Neuron (in vitro differentiated cells): Measurements from ENCODE around the gene PRXL2C.
"Not testable (repeated sequence)": the region's sequence is repeated elsewhere in the genome, so short reads cannot be mapped to it uniquely, and the experiment has no call there.

Source experiments
- H2AFZ ChIP-seq: one replicate; pipeline ENCODE4 v1.6.1; 2013; ENCODE audit warnings: low read depth, mild to moderate bottlenecking, inconsistent platforms, low read length, moderate library complexity
- H3K27me3 ChIP-seq: one replicate; pipeline ENCODE4 v1.6.1; 2013; ENCODE audit warnings: low read length; ENCODE audit not compliant: insufficient read depth
- H3K36me3 ChIP-seq: one replicate; pipeline ENCODE4 v1.6.1; 2013; ENCODE audit warnings: low read length; ENCODE audit not compliant: insufficient read depth
- H3K4me1 ChIP-seq: one replicate; pipeline ENCODE4 v1.6.1; 2013; ENCODE audit warnings: low read length; ENCODE audit not compliant: insufficient read depth
- H3K4me3 ChIP-seq: 2 replicates; pipeline ENCODE4 v1.5.1; 2013; ENCODE audit warnings: mild to moderate bottlenecking, low read length, moderate library complexity
- H3K9me3 ChIP-seq: one replicate; pipeline ENCODE4 v1.6.1; 2013; ENCODE audit warnings: low read length

The PRXL2C gene

GRCh38 chr9:96638606-96639364 is 16.3 kb downstream of the PRXL2C start:
- Histone ChIP-seq H3K9me3 (no peaks in the 10 kb centered on the region), H3K4me1 (no peaks in the 10 kb centered on the region), H3K4me3 (no peak overlapping the region), H3K27me3 (no peaks in the 10 kb centered on the region), H2AFZ (no peak overlapping the region), H3K36me3 (no peaks in the 10 kb centered on the region)

GRCh38 chr9:96636368-96636767 is 18.7 kb downstream of the PRXL2C start:
- H3K36me3 ChIP-seq, result no peaks in the 10 kb centered on the region
- no peaks in the 10 kb centered on the region for H3K4me1 ChIP-seq
- no peak overlapping the region for H2AFZ ChIP-seq
- H3K27me3 ChIP-seq, result no peaks in the 10 kb centered on the region
- no peaks in the 10 kb centered on the region for H3K9me3 ChIP-seq
- no peak overlapping the region for H3K4me3 ChIP-seq

DNA sequence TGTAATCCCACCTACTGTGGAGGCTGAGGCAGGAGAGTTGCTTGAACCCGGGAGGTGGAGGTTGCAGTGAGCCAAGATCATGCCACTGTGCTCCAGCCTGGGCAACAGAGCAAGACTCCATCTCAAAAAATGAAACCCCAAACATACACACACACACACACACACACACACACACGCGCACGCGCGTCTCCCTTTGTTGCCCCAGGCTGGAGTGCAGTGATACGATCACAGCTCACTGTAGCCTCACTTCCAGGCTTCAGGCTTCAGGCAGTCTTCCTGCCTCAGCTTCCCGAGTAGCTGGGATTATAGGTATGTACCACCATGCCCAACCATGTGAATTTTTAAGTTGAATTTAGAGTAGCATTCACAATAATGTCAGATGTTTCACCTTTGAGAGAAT is 21.5 kb downstream of the PRXL2C start:
- not testable (repeated sequence) for H3K27me3 ChIP-seq, H3K4me3 ChIP-seq, H2AFZ ChIP-seq, H3K36me3 ChIP-seq, H3K4me1 ChIP-seq, H3K9me3 ChIP-seq

DNA sequence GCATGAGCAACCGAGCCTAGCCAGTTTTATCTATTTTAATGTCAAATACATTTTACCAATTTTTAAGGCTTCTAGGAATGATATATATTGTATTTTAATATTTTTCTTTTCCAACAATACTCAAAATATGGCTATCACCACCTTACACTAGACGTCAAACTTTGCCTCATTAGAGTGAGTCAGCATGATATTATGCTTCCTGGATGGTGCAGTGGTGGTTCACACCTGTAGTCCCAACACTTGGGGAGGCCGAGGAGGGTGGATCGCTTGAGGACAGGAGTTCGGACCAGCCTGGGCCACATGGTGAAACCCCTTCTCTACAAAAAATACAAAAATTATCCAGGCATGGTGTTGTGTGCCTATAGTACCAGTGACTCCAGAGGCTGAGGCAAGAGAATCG is 28.2 kb downstream of the PRXL2C start:
- no peaks in the 10 kb centered on the region for H3K27me3 ChIP-seq
- H3K36me3 ChIP-seq, result no peaks in the 10 kb centered on the region
- no peaks in the 10 kb centered on the region for H3K4me1 ChIP-seq
- H2AFZ ChIP-seq, result no peak overlapping the region
- no peaks in the 10 kb centered on the region for H3K9me3 ChIP-seq
- no peak overlapping the region for H3K4me3 ChIP-seq

GRCh38 chr9:96621618-96622017 is 33.5 kb downstream of the PRXL2C start:
- H3K4me3 ChIP-seq, result no peak overlapping the region
- H3K36me3 ChIP-seq, result no peaks in the 10 kb centered on the region

GRCh38 chr9:96620832-96621269 is 34.3 kb downstream of the PRXL2C start:
- Histone ChIP-seq H3K4me3 (peak overlapping the region; percentile 50), H3K36me3 (no peaks in the 10 kb centered on the region), H3K9me3 (no peaks in the 10 kb centered on the region), H2AFZ (peak overlapping the region; percentile 63), H3K27me3 (no peaks in the 10 kb centered on the region), H3K4me1 (peaks cover 26% of the 10 kb centered on the region)

More at GRCh38 chr9:96621618-96622017, 33.5 kb downstream of the PRXL2C start:
- Histone ChIP-seq H3K9me3 (no peaks in the 10 kb centered on the region), H3K27me3 (no peaks in the 10 kb centered on the region), H3K4me1 (peaks cover 26% of the 10 kb centered on the region), H2AFZ (no peak overlapping the region)

- H2AFZ ChIP-seq, result peak overlapping the region; percentile 63
- no peaks in the 10 kb centered on the region for H3K36me3 ChIP-seq
- H3K4me3 ChIP-seq, result peak overlapping the region; percentile 50
- H3K4me1 ChIP-seq, result peaks cover 26% of the 10 kb centered on the region
- H3K9me3 ChIP-seq, result no peaks in the 10 kb centered on the region
- no peaks in the 10 kb centered on the region for H3K27me3 ChIP-seq
These were observed 35.0 kb downstream of the PRXL2C start for GRCh38 chr9:96620181-96620514.

GRCh38 chr9:96619491-96620180 is 35.5 kb downstream of the PRXL2C start, which contains the start of gene CDC14B:
TSS of gene CDC14B (minus strand) at chr9:96619843. CDS start at chr9:96619378, 465 bp downstream.
- H3K4me3 ChIP-seq, result peak within 1 kb of the TSS; percentile 50
- peak within 1 kb of the TSS; percentile 70 for H2AFZ ChIP-seq
- H3K27me3 ChIP-seq, result no peaks in the 10 kb centered on the region
- H3K9me3 ChIP-seq, result no peaks in the 10 kb centered on the region
- peaks cover 26% of the 10 kb centered on the region for H3K4me1 ChIP-seq
- no peaks in the 10 kb centered on the region for H3K36me3 ChIP-seq

DNA sequence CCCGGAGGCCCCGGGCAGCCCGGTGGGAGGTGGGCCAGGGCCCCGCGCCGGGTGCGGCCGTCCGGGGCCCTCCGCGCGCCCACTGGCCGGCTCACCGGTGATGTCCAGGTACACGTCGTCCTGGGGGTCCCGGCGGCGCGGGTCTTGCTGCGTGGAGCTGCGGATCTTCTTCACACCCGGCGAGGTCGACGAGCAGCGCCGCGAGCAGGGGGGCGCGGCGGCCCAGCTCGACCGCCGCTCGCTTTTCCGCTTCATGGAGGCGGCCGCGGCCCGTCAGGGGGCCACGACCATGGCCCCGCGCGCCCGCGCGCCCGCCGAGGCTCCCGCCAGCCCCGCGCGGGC is 36.0 kb downstream of the PRXL2C start:
- H3K36me3 ChIP-seq, result no peaks in the 10 kb centered on the region
- peak overlapping the region; percentile 70 for H2AFZ ChIP-seq
- no peaks in the 10 kb centered on the region for H3K27me3 ChIP-seq
- H3K9me3 ChIP-seq, result no peaks in the 10 kb centered on the region
- H3K4me1 ChIP-seq, result peaks cover 26% of the 10 kb centered on the region
- H3K4me3 ChIP-seq, result peak overlapping the region; percentile 50

DNA sequence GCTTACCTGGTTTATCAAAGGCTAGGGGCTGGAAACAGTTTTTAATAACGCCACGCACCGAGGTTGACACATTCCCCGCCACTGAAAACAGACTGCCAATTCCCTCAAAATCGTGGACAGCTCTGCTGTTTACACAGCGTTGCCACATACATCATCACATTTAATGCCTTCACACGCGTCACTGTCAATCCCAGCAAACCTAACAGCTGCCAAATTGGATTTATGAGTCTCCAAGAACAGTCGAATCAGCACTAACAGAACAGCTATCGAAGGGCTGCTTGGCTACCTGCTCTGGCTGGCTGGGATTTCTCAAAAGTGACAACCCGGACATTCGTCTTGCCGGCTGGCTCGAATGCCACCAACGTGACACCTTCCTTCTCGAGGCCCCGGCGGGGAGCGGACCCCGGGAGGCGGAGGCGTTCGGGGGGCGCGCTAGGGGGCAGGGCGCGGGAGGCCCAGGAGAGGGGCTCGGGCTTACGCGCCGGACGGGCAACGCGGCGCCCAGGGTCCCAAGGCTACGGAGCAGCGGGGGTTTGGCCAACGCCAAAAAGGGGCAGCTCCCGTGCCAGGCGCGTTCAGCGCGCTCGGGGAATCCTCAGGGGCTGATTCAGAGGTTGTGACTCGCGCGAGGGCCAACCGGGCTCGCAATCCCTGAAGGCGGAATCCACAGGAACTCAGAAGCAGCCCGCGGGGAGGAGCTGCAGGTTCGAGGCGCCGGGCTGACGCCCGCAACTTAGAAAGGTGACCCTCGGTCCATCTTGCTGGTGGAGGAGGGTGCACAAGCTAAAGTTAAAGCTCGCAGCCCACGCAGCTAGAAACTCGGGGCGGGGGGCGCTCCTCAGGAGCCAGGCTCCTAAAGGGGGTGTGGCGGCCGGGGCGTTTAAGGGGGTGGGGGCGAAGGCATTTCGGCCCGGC is 36.7 kb downstream of the PRXL2C start:
- Histone ChIP-seq H3K27me3 (no peaks in the 10 kb centered on the region), H3K36me3 (no peaks in the 10 kb centered on the region), H2AFZ (peak overlapping the region; percentile 70), H3K4me1 (peaks cover 29% of the 10 kb centered on the region), H3K9me3 (no peaks in the 10 kb centered on the region), H3K4me3 (peak overlapping the region; percentile 50)

DNA sequence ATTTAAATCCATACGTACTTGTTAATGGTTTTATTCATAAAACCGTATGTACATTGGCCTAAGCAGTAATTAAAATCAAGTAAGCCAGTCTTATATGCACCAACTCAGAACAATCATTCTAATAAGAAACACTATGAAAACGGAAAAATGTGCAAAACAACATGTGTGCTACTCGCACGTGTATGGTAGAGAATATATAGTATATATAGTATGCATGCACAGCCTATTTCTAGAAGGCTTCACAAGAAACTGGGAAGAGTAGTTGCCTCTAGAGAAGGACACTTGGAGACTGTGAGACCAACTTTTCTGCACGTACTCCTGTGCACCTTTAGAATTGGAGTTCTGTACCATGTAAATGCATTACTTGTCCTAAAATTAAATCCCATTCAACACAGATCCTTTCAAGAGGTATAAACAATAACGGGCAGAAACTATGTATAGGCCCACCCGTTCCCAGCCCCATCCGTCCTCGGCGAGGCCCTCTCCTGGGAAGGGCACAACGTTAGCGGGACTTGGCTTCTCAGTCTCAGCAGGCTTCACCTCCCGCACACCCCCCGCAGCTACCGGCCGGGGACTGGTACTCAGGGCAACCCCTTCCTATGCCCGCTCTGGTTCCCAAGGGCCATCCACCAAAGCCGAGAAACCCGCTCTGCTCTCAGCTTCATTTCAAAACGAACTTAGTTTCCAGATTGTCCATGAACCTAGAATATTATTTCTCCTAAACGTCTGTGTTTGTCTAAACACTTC is 37.5 kb downstream of the PRXL2C start:
- peak overlapping the region; percentile 50 for H3K4me3 ChIP-seq
- no peaks in the 10 kb centered on the region for H3K9me3 ChIP-seq
- no peaks in the 10 kb centered on the region for H3K27me3 ChIP-seq
- peaks cover 37% of the 10 kb centered on the region for H3K4me1 ChIP-seq
- H3K36me3 ChIP-seq, result no peaks in the 10 kb centered on the region
- H2AFZ ChIP-seq, result no peak overlapping the region

DNA sequence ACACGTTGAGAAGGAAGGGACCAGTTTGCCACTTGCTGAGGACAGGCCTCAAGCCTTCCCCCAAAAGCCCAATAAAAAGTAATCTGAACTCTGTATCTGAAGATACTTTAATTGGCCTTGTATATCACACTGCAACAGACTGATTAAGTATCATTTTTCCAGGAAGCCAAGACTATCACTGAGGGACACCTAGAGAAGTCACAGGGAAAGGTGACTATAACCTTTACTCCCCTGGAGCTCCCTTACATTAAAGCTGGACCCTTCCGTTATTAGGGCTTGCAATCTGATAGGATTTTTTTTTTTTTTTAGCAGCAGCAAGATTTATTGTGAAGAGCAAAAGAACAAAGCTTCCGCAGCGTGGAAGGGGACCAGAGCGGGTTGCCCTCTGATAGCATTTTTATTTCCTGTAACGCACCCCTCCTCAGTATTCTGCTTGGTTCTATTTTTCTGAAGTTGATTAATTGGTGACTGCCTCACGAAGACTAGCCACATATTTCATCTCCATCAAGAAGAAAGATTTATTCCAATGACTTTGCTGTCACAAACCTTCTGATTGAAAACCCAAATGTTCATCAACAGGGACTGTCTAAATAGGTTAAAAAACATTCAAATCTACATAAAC is 38.2 kb downstream of the PRXL2C start:
- H3K36me3 ChIP-seq, result no peaks in the 10 kb centered on the region
- H2AFZ ChIP-seq, result no peak overlapping the region
- H3K27me3 ChIP-seq, result no peaks in the 10 kb centered on the region
- H3K9me3 ChIP-seq, result no peaks in the 10 kb centered on the region
- H3K4me3 ChIP-seq, result no peak overlapping the region
- peaks cover 44% of the 10 kb centered on the region for H3K4me1 ChIP-seq
